OCI-LY3 (cell line): ENCODE results near the gene GIMAP2.

Experiments
- CTCF ChIP-seq: fragments of 200-600, 300-600 bp; sonication (generic); IDR thresholded peaks from 2 replicates; pipeline ENCODE4 v1.5.1; 2014; ENCODE audit warnings: antibody characterized with exemption, low read length, low read depth
- EZH2phosphoT487 ChIP-seq: fragments of 200-600 bp; shearing (Covaris generic); IDR thresholded peaks from 2 replicates; pipeline ENCODE4 v1.6.1; 2018; ENCODE audit warnings: antibody characterized with exemption, mixed run types, low read depth

GRCh38 chr7:150732786-150733481 is 47.4 kb downstream of the GIMAP2 start:
- TF ChIP-seq CTCF = no peak
- no peak for TF ChIP-seq EZH2phosphoT487
